IPS-18c (cell line): Measurements from ENCODE around the gene EXOSC7.

Source experiments
- H3K4me3 ChIP-seq: 2 replicates; pipeline ENCODE4 v1.7.0; 2013; ENCODE audit warnings: low read depth, mild to moderate bottlenecking, low read length, moderate library complexity; ENCODE audit not compliant: insufficient read depth
- H3K9me3 ChIP-seq: one replicate; pipeline ENCODE4 v1.6.1; 2013; ENCODE audit warnings: mild to moderate bottlenecking, low read length, moderate library complexity; ENCODE audit not compliant: control insufficient read depth, insufficient read depth

EXOSC7 gene

DNA sequence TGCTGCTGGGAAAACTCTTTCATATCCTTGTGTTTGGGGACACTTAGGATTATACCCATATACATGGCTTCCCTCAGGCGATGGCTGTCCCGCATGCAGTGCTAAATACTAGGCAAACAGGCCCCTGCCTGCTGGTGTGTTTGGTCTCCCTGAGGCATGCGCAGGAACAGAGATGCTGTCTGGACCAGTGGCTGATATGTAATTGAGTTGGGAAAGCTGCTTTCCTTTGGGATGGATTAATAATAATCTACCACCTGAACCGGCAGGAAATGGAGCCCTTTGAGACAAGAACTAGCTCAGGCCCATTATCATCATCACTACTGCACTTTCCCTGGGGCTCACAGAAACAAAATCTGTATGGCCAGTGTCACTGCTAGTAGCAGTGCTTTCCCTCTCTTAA is 18.1 kb upstream of the EXOSC7 start:
- H3K9me3 ChIP-seq, result no peaks in the 10 kb centered on the region
- H3K4me3 ChIP-seq, result no peak overlapping the region

DNA sequence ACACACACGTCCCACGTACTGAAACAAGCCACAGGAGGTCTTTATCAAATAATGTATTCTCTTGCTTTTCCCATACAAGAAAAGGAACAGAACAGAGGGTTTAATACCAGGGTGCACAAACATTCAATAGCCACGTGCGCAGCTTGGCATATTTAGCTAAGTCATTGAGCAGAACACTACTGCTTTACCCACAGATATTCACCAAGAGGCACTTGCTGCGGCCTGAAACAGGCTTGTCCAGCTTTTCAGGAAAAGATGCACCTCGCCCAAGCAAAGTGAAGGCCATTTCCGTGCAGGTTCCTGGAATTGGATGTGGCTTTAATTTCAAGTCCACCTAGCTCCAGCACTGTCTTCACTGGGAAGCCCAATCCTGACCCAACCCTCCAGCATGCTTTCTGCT is 17.7 kb upstream of the EXOSC7 start:
- H3K9me3 ChIP-seq, result no peaks in the 10 kb centered on the region
- no peak overlapping the region for H3K4me3 ChIP-seq

DNA sequence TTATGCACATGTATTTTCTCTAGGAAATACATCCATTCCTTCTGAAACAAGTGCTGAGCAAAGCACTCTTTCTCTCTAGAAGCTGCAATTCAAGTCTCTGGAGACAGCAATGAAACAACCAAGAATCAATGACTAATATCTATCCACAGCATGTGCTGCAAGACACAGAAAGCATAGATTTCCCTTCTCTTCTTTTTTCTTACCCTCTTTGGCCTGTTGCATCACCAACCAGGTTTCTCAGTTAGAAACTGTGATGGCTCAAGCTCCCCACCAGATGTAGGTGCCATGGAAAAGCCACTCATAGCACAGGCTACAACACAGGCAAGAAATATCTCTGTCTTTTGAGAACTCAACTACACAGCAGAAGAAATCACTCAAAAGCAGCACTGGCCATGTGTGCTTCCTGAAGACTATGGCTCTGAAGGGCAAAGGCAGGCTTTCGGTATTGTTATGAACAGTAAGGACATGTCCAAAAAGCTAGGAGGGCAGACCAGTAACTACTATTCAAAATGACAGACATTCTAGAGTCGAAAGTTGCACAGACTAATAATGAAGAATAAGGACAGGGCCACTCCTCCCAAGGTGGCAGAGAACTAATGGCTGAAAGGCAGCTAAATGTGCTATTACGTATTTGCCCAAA is 15.5 kb upstream of the EXOSC7 start:
- no peaks in the 10 kb centered on the region for H3K9me3 ChIP-seq
- no peak overlapping the region for H3K4me3 ChIP-seq

DNA sequence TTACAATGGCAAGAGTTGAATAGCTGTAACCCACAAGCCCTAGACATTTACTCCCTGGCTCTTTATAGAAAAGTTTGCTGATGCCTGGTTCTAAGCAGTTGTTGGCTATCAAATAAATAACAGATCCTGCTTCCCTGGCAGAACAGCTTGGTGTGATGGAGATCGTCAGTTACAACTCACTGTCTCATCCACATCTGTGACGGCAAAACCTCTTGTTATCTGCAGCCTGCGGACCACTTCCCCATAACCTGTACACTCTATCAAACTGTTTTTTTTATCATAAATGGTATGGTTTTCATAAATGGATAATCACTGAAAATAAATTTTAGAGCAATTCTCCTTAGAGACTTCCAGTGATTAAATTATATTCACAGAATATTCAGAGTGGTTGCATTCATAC is 14.2 kb upstream of the EXOSC7 start:
- H3K9me3 ChIP-seq, result no peaks in the 10 kb centered on the region
- H3K4me3 ChIP-seq, result no peak overlapping the region

DNA sequence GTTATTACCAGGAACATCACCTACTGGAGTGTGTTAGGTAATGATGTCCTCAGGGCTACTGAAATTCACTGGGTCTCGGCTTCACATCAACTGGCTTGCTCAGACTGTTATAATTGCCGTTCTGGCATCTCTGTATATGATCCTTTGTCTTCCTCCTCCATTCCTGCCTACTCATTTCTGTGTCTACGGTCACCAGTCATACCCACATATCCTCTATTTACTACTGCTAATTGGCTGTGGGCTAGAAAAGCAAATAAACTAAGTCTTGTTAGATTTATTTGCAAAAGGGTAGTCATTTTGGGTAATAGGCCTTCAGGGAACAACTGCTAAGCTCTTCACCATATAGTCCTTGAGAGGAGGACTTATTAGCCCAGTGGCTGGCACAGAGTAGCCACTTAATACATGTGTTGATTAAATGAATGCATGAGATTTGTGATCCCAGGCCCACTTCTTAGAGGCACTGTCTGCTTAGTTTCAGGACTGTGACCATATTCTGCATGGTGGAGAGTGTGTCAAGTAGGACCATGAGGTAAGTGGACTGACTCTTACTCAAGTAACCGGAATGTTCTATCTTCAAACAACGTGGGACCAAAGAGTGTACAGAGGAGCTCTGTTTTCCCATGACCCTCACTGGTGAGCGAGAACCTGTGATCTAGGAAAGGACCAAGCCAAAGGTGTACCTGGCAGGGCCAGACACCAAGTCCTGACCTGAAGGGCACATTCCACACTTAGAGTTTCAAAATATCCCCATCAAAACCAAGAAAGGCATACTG is 13.2 kb upstream of the EXOSC7 start:
- Histone ChIP-seq H3K4me3 (no peak overlapping the region), H3K9me3 (no peaks in the 10 kb centered on the region)

DNA sequence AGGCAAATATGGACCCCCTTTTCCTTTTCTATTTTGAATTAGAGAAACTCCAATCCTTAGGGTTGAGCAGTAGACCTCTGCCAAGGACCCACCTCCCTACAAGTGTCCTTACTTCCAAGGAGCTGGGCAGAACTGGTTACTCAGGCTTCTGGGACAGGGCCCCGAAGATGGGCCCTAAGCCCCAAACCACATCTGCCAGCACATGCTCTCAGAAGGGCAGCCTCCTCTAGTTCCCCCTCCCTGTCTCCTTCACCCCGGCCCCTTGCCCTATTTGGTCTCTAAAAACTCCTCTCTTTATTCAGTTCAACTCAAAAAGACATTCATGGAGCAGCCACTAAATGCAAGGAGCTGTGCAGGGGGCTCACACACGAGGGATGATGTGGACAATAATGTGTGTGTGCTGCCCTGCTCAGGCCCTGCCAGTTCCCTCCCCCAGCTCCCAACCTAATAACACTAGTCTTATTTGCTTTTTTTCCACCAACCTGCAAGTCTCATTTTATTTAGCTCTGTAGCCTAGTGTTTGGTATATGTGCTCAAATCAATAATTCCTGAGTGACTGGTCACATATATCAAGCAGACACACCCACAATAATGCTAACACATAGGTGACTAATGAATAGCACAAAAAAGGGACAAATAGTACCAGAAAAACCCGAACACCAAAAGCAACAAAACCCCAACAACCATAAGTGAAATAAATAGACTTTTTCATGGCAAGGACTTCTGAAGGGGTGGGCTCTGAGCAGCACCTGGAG is 12.3 kb upstream of the EXOSC7 start:
- H3K4me3 ChIP-seq, result no peak overlapping the region

DNA sequence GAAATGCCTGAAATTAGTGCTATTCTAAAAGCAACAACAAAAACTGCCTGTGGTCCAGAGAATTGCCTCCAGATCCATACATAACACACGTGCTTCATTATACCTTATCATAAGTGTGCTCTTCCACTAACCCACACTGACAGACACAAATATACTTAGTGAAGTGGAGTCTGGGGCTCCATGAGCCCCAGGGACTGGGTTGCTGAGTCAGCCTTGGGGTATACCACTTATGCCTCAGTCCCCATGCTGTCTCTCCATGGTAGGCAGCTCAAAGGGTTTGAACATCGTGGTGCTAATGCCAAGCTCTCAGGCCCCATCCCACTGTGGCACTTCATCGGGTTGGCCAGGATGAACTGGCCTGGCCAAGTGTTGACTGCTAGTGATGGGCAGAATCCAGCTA is 10.9 kb upstream of the EXOSC7 start:
- H3K4me3 ChIP-seq, result no peak overlapping the region

More for the DNA sequence above, 12.3 kb upstream of the EXOSC7 start:
- no peaks in the 10 kb centered on the region for H3K9me3 ChIP-seq

DNA sequence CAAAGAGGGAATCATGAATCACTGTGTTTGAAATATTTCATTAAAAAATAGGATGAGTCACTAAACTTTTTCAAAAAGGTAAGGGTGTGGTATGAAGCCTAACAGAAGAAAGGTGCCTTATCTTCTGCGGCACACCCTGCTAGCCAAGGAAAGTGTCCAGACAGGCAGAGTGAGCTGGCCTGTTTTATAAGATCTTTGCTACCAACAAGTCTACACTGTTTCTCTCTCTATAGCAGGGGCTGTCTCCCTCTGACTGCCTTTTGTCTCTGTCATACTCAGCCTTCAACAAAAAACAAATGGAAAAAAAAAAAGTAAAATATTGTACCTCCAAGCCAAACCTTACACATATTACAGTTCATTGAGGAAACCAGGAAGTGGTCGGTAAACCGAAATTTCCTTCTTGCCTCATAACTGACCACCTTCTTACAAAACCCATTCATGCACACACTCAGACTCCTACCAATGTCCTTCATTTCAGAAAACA is 9.2 kb upstream of the EXOSC7 start:
- no peaks in the 10 kb centered on the region for H3K9me3 ChIP-seq
- no peak overlapping the region for H3K4me3 ChIP-seq

More for the DNA sequence above, 10.9 kb upstream of the EXOSC7 start:
- no peaks in the 10 kb centered on the region for H3K9me3 ChIP-seq

DNA sequence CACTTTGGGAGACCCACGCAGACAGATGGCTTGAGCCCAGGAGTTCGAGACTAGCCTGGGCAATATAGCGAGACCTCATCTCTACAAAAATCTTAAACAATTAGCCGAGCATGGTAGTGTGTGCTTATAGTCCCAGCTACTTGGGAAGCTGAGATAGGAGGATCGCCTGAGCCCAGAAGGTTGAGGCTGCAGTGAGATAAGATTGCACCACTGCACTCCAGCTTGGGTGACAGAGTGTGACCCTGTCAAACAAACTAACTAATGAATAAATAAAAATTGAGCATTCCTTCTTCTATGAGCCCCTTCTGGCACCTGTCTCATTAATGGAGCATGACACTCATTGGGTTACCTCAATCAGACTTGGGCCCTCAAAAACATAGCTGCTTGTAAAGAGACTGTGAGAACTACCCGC is 7.6 kb upstream of the EXOSC7 start:
- no peak overlapping the region for H3K4me3 ChIP-seq
- no peaks in the 10 kb centered on the region for H3K9me3 ChIP-seq

DNA sequence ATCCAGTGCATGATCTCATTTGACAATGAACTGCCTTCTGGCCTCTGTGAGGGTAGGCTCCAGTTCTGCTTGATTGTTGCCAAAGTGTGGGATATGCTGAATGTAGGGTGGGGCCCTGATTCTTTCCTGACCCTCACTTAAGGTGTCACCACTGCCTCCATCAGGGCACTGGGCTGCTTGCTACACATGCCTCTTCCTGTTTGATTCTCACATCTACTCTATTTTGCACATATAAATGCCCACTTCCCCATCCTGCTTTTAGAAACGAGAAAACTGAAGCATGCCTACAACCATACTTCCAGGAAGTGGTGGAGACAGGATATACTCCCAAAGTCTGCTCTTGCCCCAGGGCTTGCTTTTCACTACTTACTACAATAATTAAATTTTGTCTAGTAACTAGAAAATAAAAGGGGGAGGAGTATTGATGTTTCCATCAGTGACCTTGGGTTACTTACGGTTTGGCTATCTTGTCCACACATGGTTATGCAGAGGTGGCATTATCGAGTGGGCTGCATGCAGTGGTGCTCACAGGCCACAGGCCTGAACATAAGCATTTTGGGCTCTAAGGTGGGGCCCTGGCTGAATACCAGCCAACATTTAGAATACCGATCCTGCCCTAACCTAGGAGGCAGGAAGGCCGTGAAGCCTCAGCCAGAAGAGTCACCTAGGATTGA is 6.8 kb upstream of the EXOSC7 start:
- Histone ChIP-seq H3K9me3 (no peaks in the 10 kb centered on the region), H3K4me3 (no peak overlapping the region)

DNA sequence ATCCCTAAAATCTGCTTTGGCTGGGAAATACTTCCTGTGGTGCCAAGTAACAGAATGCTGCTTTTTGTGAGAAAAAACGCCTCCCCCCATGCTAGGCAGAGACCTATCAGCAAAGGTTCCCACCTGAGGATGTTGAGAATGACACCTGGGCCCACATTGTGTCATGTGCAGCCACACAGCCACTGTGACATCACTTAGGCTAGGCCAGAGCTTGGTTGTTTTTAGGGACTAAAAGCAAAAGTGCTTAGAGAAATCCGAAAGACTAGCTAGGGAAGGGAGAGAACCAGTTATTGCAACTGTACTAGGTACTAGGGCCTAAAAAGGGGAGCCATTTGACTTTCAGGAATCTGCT is 6.2 kb upstream of the EXOSC7 start:
- Histone ChIP-seq H3K4me3 (no peak overlapping the region; the same call in 1 of the 2 replicates), H3K9me3 (no peaks in the 10 kb centered on the region)

DNA sequence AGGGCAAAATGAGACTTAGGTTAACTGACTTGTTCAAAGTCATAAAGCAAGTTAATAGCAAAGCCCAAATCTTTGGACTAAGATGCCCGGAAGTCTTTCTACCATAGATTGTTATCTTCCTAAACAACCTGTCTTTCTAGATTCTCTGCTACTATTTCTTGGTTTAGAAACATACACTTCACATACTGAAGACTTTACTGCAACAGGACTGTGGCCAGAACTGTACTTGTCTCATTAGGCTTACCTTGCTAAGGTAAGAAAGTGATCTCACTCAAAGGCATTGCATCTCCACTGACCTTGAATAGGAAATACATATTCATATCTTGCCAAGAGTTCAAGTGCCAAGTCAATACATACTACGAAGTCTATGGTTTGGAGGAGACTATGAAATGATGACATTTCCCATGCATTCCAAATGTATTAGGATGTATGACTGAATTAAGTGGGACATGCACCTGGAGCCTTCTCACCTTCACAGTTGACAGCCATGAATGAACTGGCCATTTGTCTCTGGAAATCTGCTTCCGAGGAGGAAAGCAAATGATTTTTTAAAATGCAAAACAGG is 5.0 kb upstream of the EXOSC7 start:
- H3K9me3 ChIP-seq, result no peaks in the 10 kb centered on the region
- no peak overlapping the region for H3K4me3 ChIP-seq

DNA sequence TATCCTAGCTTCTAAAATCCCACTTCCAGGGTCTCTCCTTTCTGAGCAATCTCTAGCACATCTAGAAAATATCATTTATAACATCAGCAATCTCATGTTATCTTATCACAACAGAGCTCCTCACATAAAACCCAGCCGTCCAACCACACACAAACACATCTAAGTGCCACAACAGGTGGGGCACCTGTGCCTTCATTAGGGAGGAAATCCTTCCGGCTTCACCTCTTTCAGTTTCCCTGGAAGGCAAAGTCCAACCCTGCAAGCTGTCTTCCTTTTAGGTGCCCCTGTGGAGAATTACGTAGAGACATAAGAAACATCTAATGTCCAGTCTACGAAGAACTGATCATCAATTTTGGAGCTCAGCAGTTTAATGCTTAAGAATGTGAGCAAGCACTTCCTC is 1.6 kb upstream of the EXOSC7 start:
- peak overlapping the region; percentile 90; the same call in 1 of the 2 replicates for H3K4me3 ChIP-seq
- no peaks in the 10 kb centered on the region for H3K9me3 ChIP-seq

DNA sequence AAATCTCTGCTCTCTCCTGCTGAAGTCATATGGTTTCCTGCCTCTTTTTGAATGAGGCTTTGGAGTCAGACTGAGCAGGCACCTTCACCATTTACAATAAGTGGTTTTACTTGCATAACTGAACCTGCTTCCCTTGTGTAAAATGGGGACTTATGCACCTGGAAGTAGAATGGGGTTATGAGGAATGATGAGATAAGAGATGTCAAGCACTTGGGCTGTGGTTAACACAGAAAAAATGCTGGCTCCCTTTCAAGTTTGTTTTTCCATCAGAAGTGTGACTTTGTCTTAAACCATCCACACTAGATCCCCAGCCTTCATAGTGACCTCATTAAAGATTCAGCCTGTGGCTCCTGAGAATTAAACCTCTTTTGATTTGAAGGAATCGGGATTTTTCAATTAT is 5.2 kb downstream of the EXOSC7 start:
- Histone ChIP-seq H3K4me3 (no peak overlapping the region), H3K9me3 (peaks cover 2% of the 10 kb centered on the region)

DNA sequence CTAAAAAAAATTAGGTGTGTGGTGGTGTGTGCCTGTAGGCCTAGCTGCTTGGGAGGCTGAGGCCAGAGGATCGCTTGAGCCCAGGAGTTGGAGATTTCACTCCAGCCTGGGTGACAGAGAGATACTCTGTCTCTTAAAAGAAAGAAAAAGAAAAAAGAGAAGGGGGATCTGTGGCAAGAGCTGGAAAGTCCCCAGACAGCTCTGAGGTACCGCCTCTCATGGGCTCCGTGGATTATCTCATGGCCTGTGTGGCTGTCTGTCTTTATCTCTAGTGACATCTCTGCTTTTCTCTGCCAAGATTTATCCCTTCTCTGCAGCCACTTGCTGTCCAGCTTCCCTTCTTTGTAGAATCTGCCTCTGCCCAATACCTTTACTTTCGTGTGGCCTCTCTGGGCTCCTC is 5.7 kb downstream of the EXOSC7 start:
- H3K9me3 ChIP-seq, result peaks cover 2% of the 10 kb centered on the region
- H3K4me3 ChIP-seq, result no peak overlapping the region

DNA sequence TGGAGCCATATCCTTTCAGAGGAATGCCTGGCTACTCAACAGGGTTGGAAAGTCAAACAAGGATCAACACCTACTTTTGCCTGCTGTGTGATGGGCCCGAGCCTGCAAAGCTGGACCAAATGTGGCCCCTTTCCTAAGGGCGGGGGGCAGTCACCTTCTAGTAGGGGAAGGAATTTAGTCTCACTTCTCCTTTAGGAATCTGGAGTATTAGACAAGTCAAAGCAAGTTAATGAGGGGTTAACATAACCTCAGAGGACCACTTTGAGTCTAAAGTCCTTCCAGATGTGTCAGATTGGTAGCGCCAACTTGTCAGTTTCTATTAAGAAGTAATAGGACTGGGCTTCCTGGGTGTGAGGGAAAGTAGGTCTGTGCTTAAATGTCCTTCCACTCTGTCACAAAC is 6.8 kb downstream of the EXOSC7 start:
- Histone ChIP-seq H3K9me3 (peaks cover 2% of the 10 kb centered on the region), H3K4me3 (no peak overlapping the region)

DNA sequence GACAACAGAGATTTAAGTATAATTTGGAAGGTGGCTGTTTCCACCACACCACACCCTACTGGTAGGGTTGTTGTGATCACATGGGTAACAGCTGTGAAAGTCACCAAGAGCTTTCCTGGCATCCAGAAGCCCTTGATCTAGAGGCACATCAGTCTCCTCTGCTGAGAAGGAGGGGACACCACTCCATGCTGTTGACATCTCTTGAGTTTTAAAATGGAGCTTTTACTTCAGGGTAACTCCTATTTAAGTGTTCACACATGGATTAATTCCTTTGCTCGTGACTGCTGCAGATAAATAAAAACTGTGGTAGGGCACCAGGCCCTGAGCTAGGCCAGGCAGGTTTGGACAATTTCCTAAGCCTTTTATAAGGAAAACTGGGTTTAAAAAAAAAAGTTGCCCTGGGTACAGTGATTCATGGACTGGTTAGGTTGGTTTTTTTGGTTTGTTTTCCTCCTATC is 7.5 kb downstream of the EXOSC7 start:
- H3K9me3 ChIP-seq, result peaks cover 2% of the 10 kb centered on the region
- H3K4me3 ChIP-seq, result no peak overlapping the region
